MV-4-11 (cell line): ENCODE results near the gene PCED1A.

Source experiments
- DNase-seq: peaks from one replicate; lab custom pipeline; 2025; lab: John Stamatoyannopoulos, UW

Gene PCED1A

DNA sequence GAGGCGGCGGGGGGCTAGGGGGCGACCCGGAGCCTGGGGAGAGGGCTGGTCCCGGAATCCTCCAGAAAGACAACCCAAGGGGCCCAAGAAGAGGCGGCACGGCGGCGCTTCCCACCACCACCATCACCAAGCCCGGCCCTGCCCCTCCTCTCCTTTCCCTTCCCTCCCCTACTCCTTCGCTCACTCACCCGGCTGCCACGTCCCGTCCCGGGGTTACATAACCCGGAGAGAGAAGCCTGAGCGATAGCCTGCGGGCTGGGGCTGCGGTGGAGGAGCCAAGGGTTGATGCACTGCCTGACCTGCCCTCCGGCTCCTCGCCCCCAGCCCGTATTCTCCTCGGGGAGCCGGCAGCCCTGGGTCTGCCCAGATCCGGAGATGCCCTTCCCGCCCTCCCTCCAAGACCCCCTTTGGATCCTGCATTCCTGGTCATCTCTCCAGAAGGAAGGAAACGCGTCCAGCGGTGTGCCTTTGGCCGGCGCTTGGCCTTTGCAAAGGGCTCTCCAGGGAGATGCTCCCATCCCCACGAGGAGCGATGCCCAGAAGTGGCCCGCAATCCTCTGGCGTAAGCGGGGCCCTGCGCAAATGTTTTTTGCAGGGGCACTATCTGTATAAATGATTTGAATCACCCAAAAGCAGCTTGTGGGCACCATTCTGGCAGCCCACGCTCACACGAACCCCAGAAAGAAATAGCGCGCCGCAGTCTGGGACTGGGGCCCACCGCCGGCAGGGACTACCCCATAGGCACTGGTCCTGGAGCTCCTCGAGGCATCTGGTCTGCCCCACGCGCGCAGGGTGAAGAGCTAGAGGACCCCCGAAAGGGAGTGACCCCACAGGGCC, 35.4 kb downstream of the PCED1A start:
- peak; percentile 41 for DNase-seq

DNA sequence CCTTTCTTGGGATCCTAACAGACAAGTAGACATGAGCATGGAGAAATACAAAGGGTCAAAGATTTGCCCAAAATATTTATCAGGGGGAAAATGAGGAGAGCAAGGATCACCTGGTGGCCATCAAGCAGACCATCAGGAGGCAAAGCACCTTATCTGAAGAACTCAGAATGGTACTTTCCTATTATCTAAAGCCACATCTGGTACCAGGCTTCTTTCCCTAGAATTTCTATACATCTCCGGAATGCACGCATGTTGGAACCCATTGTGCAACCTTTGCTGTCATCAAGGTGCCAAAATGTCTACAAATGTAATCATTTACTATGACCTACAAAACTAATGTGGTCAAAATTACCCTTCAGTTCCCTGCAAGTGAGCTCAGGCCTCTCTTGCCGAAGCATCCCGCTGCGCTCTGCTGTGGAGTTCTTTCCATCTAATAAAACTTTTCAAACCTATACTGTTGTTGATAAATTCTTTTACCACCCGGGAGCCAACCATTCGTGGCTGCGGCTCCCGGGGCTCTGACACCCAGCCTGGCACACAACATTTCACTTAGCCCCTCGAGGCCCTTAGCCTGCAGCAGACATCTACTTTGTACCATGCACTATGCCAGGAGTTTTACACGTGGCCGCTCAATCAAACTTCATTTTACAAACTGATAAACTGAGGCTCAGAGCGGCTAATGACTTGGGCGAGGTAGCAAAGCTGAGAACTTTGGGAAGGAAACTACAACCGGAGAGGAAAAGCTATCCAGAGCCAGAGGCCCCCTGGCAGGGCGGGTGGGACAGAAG, 36.2 kb downstream of the PCED1A start:
- DNase-seq = no peak

- DNase-seq = no peak
These were observed 39.1 kb downstream of the PCED1A start for GRCh38 chr20:2801286-2801728.

- peak; percentile 95 for DNase-seq
These were observed 39.8 kb downstream of the PCED1A start, which contains the start of gene CPXM1 for GRCh38 chr20:2800521-2801285. TSS of gene CPXM1 (minus strand) at chr20:2800627. CDS start at chr20:2800572, 55 bp downstream.

- no peak for DNase-seq
These were observed 40.6 kb downstream of the PCED1A start for GRCh38 chr20:2799688-2800520.

- no peak for DNase-seq
These were observed 41.2 kb downstream of the PCED1A start for GRCh38 chr20:2799271-2799670.

DNA sequence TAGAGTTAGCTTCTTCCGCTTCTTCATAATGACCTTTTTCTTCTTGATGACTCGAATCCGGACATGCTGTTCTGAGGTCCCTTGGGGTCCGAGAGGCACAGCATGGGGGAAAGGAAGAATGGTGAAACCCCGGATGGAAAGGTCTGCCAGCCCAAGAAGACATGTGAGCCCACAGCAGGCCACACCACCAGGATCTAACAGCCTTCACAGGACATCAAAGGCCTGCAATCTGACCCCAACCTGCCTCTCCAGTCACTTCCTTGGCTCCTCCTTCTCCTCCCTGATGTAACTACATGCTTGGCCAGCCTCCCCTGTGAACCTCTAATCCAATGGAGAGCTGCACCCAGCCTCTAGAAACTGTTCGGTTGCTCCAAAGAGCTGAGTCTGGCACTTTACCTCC, 41.6 kb downstream of the PCED1A start:
- peak; percentile 18 for DNase-seq

GRCh38 chr20:2798095-2798805, 42.2 kb downstream of the PCED1A start:
- no peak for DNase-seq

GRCh38 chr20:2797136-2797983, 43.1 kb downstream of the PCED1A start:
- no peak for DNase-seq

GRCh38 chr20:2796011-2796660, 44.3 kb downstream of the PCED1A start:
- DNase-seq = no peak

GRCh38 chr20:2795451-2795850, 45.0 kb downstream of the PCED1A start:
- no peak for DNase-seq

GRCh38 chr20:2794866-2795447, 45.5 kb downstream of the PCED1A start:
- no peak for DNase-seq

GRCh38 chr20:2794202-2794748, 46.2 kb downstream of the PCED1A start:
- DNase-seq = no peak

DNA sequence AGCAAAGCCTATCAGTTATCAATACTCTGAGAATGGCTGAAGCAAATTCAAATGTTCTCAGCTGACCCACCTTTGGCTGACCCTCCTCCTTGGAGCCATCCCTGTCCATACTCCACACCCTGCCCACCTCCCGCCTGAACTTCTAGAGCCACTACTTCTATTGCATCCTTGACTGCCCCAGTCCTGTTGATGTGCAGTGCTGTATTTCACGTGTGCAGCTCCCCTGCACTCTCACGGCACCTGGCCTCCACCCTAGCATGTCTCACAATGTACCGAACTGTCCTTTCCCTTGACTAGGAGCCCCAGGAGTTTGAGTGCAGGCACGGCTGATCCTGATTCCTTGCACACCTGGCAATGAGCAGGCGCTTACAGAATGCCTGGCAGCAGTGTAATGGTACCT, 47.0 kb downstream of the PCED1A start:
- DNase-seq = no peak
